ENCODE data around the gene FHOD1. TPM values are rescaled to one million over a fixed set of nuclear protein-coding genes. Genes with fewer than 3 reads are reported as not detected.

The FHOD1 gene
- total and polyA plus RNA-seq, 10 of the 15 experiments (the other 5 are each of a cell fraction or from before 2014, with no cell fraction given), result 8.9 to 65.7 (median 18.1) TPM

DNA sequence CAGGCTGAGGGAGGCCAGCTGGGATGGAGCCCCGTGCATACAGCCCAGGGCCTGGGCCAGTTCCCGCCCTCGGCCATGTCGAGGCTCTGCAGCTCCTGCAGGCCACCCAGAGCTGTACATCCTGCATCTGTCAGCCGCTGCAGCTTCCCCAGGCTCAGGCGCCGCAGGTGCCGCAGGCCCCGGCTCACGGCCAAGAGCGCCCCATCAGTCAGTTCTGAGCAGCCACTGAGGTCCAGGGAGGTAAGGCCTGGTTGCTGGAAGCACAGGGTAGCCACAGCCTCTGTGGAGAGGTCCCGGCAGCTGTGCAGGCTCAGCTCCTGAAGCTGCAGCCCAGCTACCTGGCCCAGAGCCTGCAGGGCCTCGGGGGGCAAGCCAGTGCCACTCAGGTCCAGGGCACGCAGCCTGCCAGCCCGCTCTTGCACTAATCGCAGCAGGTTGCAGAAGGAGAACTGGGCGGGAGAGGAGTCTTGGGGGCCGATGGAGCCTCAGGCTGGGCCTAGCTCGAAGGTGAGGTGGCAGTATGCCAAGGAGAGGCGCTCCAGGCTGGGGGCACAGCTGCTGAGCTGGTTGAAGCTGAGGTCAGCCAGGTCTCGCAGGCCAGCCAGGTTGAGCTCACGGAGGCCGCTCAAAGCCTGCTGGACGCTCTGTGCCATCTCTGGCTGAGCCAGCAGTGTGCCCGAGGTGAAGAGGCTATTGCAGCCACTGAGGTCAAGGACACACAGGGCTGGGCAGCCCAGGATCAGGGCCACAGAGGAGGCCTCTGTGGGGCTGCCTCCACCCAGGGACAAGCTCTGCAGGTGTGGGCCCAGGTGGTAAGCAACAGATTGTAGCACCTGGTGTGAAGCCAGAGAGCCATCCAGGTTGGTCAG lies 37.0 kb downstream of the FHOD1 start:
- Histone ChIP-seq H3K27me3 (replicated peaks in 1 of 2; ENCODE audit: control insufficient read depth in 2 of 2, insufficient read depth in 2 of 2, low read length in 1 of 2) (no peaks in the 10 kb centered on the region), H3K36me3 (ENCODE audit: control insufficient read depth in 2 of 2, insufficient read depth in 2 of 2, low read length in 1 of 2) (no peaks in the 10 kb centered on the region), H4K20me1 (ENCODE audit: control insufficient read depth, insufficient read depth) (no peaks in the 10 kb centered on the region), H2AFZ (ENCODE audit: control insufficient read depth, low read depth, low read length) (no peak overlapping the region), H3K27ac (ENCODE audit: control insufficient read depth, insufficient read depth) (no peak overlapping the region), H3K4me3 (no peak overlapping the region), H3K4me2 (ENCODE audit: control insufficient read depth, insufficient read depth) (no peak overlapping the region), H3K79me2 (ENCODE audit: control insufficient read depth, insufficient read depth, low read length) (no peaks in the 10 kb centered on the region), H3K9me3 (replicated peaks; ENCODE audit: control insufficient read depth, insufficient read depth, low read length) (no peaks in the 10 kb centered on the region), H3K9ac (ENCODE audit: control insufficient read depth, insufficient read depth, low read length) (no peak overlapping the region), H3K4me1 (ENCODE audit: control insufficient read depth, insufficient read depth, low read length) (no peaks in the 10 kb centered on the region)
- FAIRE-seq, result no peak
- ChIA-PET RAD21 (ENCODE audit: unreplicated experiment) (no interaction called here), POLR2A (no interaction called here), CTCF (no interaction called here), SMC1A (ENCODE audit: uncharacterized antibody, unreplicated experiment) (no interaction called here)
- ATAC-seq, result no peak
- WGBS (ENCODE audit: insufficient coverage, insufficient replicate concordance, low lambda C conversion rate, missing lambda C conversion rate), result 79% methylated on average over 22 of the region's 25 CpGs
- BruUV-seq (replicated peaks), result no TSS peak
- TF ChIP-seq, protein P1, sequence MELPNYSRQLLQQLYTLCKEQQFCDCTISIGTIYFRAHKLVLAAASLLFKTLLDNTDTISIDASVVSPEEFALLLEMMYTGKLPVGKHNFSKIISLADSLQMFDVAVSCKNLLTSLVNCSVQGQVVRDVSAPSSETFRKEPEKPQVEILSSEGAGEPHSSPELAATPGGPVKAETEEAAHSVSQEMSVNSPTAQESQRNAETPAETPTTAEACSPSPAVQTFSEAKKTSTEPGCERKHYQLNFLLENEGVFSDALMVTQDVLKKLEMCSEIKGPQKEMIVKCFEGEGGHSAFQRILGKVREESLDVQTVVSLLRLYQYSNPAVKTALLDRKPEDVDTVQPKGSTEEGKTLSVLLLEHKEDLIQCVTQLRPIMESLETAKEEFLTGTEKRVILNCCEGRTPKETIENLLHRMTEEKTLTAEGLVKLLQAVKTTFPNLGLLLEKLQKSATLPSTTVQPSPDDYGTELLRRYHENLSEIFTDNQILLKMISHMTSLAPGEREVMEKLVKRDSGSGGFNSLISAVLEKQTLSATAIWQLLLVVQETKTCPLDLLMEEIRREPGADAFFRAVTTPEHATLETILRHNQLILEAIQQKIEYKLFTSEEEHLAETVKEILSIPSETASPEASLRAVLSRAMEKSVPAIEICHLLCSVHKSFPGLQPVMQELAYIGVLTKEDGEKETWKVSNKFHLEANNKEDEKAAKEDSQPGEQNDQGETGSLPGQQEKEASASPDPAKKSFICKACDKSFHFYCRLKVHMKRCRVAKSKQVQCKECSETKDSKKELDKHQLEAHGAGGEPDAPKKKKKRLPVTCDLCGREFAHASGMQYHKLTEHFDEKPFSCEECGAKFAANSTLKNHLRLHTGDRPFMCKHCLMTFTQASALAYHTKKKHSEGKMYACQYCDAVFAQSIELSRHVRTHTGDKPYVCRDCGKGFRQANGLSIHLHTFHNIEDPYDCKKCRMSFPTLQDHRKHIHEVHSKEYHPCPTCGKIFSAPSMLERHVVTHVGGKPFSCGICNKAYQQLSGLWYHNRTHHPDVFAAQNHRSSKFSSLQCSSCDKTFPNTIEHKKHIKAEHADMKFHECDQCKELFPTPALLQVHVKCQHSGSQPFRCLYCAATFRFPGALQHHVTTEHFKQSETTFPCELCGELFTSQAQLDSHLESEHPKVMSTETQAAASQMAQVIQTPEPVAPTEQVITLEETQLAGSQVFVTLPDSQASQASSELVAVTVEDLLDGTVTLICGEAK (IDR thresholded peaks at IDR 0.05; ENCODE audit: borderline replicate concordance), result no peak
- TF ChIP-seq GATAD2B (conservative IDR thresholded peaks at IDR 0.05; ENCODE audit: low read depth) (no peak), POLR2A (IDR thresholded peaks at IDR 0.05; ENCODE audit: low read depth, low read length) (peak; percentile 20; the same call in 1 of the 2 replicates), ETV6 (conservative IDR thresholded peaks at IDR 0.05 in 1 of 2, IDR thresholded peaks at IDR 0.05 in 1 of 2; ENCODE audit: borderline replicate concordance in 1 of 2, low read depth in 1 of 2) (no peak), MTA3 (IDR thresholded peaks at IDR 0.05; ENCODE audit: borderline replicate concordance, low read length) (no peak)
- no peak for DNase-seq (ENCODE audit: low read depth, low spot score)
- in situ Hi-C loops (cut with MboI) (no loop called here), intact Hi-C loops (cut with micrococcal nuclease; ENCODE audit: unreplicated experiment) (no loop called here)

Measured in GM12878 (cell line).